Gastroesophageal sphincter (tissue), 3 donors: ENCODE measurements around the gene GSG1L2.

Experiments
- EP300 ChIP-seq: sonication (generic); formaldehyde crosslinking; IDR thresholded peaks from one replicate; pipeline ENCODE4 v1.6.1; 2017; ENCODE audit warnings: antibody characterized with exemption, mild to moderate bottlenecking
- POLR2A ChIP-seq, 2 donors: fragments of 450-650 bp; IDR thresholded peaks; one replicate each; pipeline ENCODE4 v1.6.1; 2017; ENCODE audit warnings: antibody characterized with exemption in 2 of 2, mild to moderate bottlenecking in 2 of 2, moderate library complexity in 1 of 2
- POLR2AphosphoS5 ChIP-seq: sonication (generic); formaldehyde crosslinking; IDR thresholded peaks from one replicate; pipeline ENCODE4 v1.6.1; 2017; ENCODE audit warnings: antibody characterized with exemption
- TF ChIP-seq, protein P1 (sequence below), 4 experiments: fragments of 200-600 bp in 2 of 4; fragments of 450-650 bp in 2 of 4; sonication (generic) in 1 of 4; IDR thresholded peaks; one replicate each; pipeline ENCODE4 v1.5.1; 2017 to 2019; ENCODE audit warnings: antibody characterized with exemption in 4 of 4, mild to moderate bottlenecking in 2 of 4, moderate library complexity in 2 of 4

DNA sequence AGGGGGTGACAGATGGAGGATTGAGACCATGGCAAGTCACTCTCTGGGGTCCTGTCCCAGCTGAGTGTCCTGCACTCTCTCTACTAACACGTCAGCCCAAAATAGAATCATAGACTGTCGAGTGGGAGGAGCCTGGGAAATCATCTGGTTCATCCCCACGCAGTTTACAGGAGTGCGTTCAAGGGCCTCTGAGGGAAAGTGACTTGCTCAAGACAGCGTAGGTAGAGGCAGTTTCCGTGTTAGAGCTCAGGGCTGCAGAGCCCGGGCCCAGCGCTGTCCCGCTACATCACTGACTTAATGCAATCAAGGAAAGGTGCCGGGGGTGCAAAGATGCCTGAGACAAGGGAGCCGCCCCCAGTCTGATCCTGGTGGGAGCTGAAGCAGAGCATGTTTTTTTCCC, 10.3 kb downstream of the GSG1L2 start:
- TF ChIP-seq, protein P1, sequence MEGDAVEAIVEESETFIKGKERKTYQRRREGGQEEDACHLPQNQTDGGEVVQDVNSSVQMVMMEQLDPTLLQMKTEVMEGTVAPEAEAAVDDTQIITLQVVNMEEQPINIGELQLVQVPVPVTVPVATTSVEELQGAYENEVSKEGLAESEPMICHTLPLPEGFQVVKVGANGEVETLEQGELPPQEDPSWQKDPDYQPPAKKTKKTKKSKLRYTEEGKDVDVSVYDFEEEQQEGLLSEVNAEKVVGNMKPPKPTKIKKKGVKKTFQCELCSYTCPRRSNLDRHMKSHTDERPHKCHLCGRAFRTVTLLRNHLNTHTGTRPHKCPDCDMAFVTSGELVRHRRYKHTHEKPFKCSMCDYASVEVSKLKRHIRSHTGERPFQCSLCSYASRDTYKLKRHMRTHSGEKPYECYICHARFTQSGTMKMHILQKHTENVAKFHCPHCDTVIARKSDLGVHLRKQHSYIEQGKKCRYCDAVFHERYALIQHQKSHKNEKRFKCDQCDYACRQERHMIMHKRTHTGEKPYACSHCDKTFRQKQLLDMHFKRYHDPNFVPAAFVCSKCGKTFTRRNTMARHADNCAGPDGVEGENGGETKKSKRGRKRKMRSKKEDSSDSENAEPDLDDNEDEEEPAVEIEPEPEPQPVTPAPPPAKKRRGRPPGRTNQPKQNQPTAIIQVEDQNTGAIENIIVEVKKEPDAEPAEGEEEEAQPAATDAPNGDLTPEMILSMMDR (IDR thresholded peaks at IDR 0.05), result no peak
- no peak for TF ChIP-seq POLR2A (IDR thresholded peaks at IDR 0.05)
- no peak for TF ChIP-seq POLR2AphosphoS5
- TF ChIP-seq EP300, result no peak
